GM12891 (cell line): Measurements from ENCODE around the gene CYBC1.

ENCODE experiments used
- PAX5 ChIP-seq: IDR thresholded peaks from 2 replicates; pipeline ENCODE4 v1.6.1; 2011; ENCODE audit warnings: low read length, moderate library complexity, mild to moderate bottlenecking; ENCODE audit not compliant: insufficient read depth, severe bottlenecking
- POLR2A ChIP-seq: IDR thresholded peaks from 2 replicates; pipeline ENCODE4 v1.6.1; 2011; ENCODE audit warnings: low read depth, low read length, control low read depth
- POLR2AphosphoS5 ChIP-seq: IDR thresholded peaks from 2 replicates; pipeline ENCODE4 v1.6.1; 2011; ENCODE audit warnings: low read depth, low read length, control low read depth
- SPI1 ChIP-seq: IDR thresholded peaks from 2 replicates; pipeline ENCODE4 v1.6.1; 2011; ENCODE audit warnings: low read depth, low read length, control low read depth
- TAF1 ChIP-seq: IDR thresholded peaks from 2 replicates; pipeline ENCODE4 v1.6.1; 2011; ENCODE audit warnings: low read depth, low read length, control low read depth

GRCh38 chr17:82450357-82451106, at the start of gene CYBC1:
- TF ChIP-seq POLR2A (peak; percentile 57; the same call in 1 of the 2 replicates), POLR2AphosphoS5 (peak; percentile 89), TAF1 (peak; percentile 56), PAX5 (no peak), SPI1 (peak; percentile 31)
